ENCODE measurements around the gene ADGRL1. TPM values are rescaled to one million over a fixed set of nuclear protein-coding genes. Genes with fewer than 3 reads are reported as not detected.
"Not testable (repeated sequence)": the region's sequence is repeated elsewhere in the genome, so short reads cannot be mapped to it uniquely, and the experiment has no call there.

Gene ADGRL1
- total RNA-seq, 1 donor from 2014 or later, result 62.4 TPM

DNA sequence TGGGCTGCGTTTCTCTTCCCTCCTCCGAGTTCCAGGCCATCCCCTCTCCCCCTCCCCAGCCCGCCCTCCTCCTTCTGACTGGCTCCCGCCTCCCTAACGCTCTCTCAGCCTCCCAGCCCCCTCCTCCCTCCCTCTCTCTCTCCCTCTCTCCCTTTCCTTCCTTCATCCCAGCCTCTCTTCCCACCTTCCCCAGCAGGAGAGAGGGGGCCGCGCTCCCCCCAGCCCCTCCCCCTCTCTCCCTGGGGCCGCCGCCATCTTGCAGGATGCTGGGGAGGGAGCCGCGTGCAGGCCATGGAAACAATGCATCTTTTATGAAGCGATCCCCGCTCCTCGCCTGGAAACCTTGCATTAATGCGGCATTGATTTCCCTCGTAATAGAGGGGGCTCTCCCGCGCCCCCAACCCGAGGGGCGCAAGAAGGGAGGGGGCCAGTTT, 42.6 kb upstream of the ADGRL1 start:
- H3K4me1 Mint-ChIP-seq (ENCODE audit: unreplicated experiment), result peaks cover 7% of the 10 kb centered on the region
- H3K36me3 Mint-ChIP-seq, result no peaks in the 10 kb centered on the region
- no peak overlapping the region for H3K27ac Mint-ChIP-seq
- no peaks in the 10 kb centered on the region for H3K9me3 Mint-ChIP-seq
- DNase-seq (ENCODE audit: extremely low spot score, unreplicated experiment), result peak; percentile 87
- TF ChIP-seq, protein P1, sequence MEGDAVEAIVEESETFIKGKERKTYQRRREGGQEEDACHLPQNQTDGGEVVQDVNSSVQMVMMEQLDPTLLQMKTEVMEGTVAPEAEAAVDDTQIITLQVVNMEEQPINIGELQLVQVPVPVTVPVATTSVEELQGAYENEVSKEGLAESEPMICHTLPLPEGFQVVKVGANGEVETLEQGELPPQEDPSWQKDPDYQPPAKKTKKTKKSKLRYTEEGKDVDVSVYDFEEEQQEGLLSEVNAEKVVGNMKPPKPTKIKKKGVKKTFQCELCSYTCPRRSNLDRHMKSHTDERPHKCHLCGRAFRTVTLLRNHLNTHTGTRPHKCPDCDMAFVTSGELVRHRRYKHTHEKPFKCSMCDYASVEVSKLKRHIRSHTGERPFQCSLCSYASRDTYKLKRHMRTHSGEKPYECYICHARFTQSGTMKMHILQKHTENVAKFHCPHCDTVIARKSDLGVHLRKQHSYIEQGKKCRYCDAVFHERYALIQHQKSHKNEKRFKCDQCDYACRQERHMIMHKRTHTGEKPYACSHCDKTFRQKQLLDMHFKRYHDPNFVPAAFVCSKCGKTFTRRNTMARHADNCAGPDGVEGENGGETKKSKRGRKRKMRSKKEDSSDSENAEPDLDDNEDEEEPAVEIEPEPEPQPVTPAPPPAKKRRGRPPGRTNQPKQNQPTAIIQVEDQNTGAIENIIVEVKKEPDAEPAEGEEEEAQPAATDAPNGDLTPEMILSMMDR (conservative IDR thresholded peaks at IDR 0.05), result no peak
- peak overlapping the region; percentile 68 for H3K4me3 Mint-ChIP-seq
- H3K27me3 Mint-ChIP-seq, result peaks cover 4% of the 10 kb centered on the region

DNA sequence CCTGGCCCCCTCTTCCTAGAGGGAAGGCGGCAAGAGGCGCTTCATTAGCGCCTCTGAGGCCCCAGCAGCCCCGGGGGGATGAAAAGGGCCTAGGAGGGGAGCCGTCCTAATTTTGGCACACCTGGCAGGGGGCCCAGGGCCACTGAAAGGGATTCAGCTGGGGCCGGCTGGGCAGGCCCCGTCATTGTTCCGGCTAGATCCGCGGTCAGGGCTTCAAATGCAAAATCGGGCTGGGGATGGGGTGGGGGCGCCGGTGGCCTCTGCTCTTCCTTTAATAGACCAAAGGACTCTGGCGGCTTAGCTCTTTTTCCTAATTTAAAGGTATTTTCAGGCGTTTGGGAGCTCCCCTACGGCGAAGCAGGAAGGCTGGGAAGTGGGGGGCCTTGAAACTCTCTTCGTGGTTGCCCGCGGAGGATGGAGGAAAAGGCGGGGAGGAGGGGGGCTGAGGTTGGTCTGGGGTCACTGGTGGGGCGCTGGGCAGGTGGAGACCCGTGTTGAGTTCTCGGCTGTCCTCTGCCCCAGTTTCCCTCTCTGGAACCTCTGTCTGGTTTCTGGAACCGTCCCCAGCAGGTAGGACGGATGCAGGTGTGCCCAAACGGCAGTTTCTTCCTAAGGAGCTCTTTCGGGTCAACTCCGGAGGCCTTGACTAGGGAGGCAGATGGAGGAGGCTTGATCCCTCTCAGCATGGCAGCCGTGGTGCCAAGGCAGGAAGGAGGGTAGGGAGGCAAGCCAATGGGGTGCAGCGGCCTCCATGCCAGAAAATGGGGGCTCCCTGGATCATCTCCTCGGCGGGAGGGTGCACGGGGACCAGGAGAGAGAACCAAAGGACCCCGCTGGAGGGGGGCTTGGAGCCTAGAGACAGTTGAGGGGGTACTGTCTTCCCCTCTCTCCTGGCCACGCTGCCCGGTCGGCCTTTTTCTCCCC, 41.8 kb upstream of the ADGRL1 start:
- peak overlapping the region; percentile 48 for H3K27ac Mint-ChIP-seq
- not testable (repeated sequence) for DNase-seq (ENCODE audit: extremely low spot score, unreplicated experiment); H3K9me3 Mint-ChIP-seq; H3K36me3 Mint-ChIP-seq; H3K27me3 Mint-ChIP-seq; H3K4me1 Mint-ChIP-seq (ENCODE audit: unreplicated experiment)
- H3K4me3 Mint-ChIP-seq, result peak overlapping the region; percentile 77

DNA sequence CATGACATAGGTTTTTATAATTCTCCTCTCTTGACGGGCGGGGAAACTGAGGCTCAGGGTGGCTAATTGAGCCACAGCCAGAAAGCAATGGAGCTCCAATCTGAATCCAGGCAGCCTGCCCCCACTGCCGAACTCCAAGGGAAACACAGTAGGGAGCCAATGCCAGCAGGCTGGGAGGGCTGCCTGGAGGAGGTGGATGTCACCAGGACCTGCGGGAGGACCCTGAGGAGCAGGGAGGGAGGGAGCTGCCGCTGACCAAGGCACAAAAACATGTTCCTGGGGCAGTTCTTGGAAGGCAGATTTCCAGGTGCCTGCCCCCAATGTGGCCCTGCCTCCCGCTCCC, 41.2 kb upstream of the ADGRL1 start:
- H3K4me3 Mint-ChIP-seq; H3K9me3 Mint-ChIP-seq; H3K36me3 Mint-ChIP-seq; H3K27ac Mint-ChIP-seq; H3K4me1 Mint-ChIP-seq (ENCODE audit: unreplicated experiment); DNase-seq (ENCODE audit: extremely low spot score, unreplicated experiment); H3K27me3 Mint-ChIP-seq: not testable (repeated sequence)

DNA sequence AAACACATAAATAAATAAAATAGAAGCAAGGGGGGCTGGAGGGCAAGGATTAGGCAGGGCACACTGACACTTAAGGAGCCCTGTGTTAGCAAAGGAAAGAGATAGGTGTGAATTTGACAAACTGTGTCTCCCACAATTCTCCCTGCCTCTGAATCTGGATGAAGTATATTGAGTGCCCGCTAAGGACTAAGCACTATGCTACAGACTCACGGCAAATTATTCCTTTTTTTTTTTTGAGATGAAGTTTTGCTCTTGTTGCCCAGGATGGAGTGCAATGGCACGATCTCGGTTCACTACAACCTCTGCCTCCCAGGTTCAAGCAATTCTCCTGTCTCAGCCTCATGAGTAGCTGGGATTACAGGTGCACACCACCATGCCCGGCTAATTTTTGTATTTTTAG, 38.4 kb upstream of the ADGRL1 start:
- not testable (repeated sequence) for H3K27ac Mint-ChIP-seq; H3K4me3 Mint-ChIP-seq; H3K9me3 Mint-ChIP-seq; H3K4me1 Mint-ChIP-seq (ENCODE audit: unreplicated experiment); H3K36me3 Mint-ChIP-seq; DNase-seq (ENCODE audit: extremely low spot score, unreplicated experiment); H3K27me3 Mint-ChIP-seq

DNA sequence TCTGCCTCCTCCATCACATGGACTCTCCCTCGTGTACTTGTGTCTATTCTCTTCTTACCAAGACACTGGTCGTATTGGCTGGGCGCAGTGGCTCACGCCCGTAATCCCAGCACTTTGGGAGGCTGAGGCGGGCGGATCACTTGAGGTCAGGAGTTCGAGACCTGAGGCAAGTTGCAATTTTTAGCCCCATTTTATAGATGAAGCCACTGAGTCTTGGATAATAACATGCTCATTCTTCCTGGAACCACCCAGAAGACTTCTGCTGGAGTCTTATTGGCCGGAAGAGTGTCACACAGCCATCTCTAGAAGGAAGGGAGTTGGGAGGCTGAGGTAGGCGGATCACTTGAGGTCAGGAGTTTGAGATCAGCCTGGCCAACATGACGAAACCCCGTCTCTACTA, 37.7 kb upstream of the ADGRL1 start:
- not testable (repeated sequence) for H3K4me1 Mint-ChIP-seq (ENCODE audit: unreplicated experiment); DNase-seq (ENCODE audit: extremely low spot score, unreplicated experiment); H3K4me3 Mint-ChIP-seq; H3K9me3 Mint-ChIP-seq; H3K27ac Mint-ChIP-seq; H3K36me3 Mint-ChIP-seq; H3K27me3 Mint-ChIP-seq

DNA sequence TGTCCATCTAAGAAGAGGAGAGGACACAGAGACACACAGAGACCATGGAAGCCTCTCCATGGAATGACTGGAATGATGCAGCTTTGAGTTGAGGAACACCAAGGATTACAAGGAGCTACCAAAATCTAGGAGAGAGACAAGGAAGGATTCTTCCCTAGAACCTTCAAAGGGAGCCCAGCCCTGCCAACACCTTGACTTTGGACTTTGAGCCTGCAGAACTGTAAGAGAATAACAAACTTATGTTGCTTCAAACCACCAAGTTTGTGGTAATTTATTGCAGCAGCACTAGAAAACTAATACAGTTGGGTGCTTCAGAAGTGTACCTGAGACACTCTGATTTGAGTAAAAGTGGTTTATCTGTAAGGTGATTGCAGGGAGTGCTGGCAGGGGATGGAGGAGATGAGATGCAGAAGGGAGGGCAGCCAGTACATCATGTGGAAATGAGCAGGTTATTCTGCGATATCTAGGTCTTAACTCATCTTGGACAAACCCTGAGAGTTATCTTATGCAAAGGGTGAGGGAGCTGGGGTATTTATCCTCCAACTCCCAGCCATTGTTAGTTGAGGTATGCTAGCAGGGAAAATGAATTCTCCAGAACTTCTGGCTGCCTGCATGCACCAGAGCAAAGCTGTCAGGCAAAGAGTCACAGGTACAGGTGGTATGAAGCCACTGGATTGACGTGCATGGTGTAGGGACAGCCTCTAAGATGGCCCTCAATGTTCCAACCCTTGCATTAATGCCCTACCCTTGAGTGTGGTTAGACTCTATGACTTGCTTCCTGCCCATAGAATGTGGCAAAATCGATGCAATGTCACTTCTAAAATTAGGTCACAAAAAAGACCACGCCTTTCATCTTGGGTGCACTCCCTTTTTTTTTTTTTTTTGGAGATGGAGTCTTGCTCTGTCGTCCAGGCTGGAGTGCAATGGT, 31.3 kb upstream of the ADGRL1 start:
- TF ChIP-seq, protein P1 (conservative IDR thresholded peaks at IDR 0.05), result no peak
- DNase-seq (ENCODE audit: extremely low spot score, unreplicated experiment), result no peak
- no peak overlapping the region for H3K4me3 Mint-ChIP-seq
- H3K27ac Mint-ChIP-seq, result no peak overlapping the region
- no peaks in the 10 kb centered on the region for H3K36me3 Mint-ChIP-seq
- no peaks in the 10 kb centered on the region for H3K27me3 Mint-ChIP-seq
- H3K4me1 Mint-ChIP-seq (ENCODE audit: unreplicated experiment), result peaks cover 3% of the 10 kb centered on the region
- no peaks in the 10 kb centered on the region for H3K9me3 Mint-ChIP-seq

DNA sequence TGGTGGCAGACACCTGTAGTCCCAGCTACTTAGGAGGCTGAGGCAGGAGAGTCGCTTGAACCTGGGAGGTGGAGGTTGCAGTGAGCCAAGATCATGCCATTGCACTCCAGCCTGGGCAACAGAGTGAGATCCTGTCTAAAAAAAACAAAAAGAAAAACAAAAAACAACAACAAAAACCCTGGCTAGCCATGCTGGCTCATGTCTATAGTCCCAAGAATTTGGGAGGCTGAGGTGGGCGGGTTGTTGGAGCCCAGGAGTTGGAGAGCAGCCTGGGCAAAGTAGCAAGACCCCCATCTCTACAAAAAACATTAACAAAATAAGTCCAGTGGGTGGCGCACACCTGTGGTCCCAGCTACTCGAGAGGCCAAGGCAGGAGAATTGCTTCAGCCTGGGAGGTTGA, 27.0 kb upstream of the ADGRL1 start:
- not testable (repeated sequence) for H3K4me1 Mint-ChIP-seq (ENCODE audit: unreplicated experiment); H3K4me3 Mint-ChIP-seq; H3K27ac Mint-ChIP-seq; H3K27me3 Mint-ChIP-seq; DNase-seq (ENCODE audit: extremely low spot score, unreplicated experiment); H3K36me3 Mint-ChIP-seq; H3K9me3 Mint-ChIP-seq

DNA sequence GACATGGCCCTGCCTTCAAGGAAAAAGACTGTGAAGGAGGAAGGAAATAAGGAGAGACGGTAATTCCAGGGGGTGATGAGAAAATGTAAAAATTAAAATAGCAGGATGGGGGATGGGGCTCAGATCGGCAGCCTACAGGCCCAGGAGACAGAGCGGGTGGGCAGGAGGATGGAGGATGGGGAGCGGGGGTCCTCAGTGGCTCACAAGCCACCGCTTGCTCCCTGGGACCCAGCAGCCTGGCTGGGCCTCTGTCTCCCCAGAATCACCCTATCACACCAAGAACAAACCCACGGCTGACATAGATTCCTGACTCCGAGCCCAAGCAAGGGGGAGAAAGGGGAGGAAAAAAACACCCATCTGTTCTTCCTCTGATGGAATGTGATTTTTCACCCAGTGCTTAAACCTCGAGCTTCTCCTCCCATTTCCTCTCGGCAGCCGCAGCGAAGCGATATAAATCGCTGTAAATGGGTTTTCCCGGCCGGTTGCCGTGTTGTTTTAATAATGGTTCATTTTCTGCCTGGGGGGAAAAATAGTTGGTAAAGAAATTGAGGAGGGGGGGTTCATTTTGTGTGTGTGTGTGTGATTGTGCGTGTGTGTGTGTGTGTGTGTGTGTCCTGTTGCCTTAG, 22.6 kb upstream of the ADGRL1 start:
- Mint-ChIP-seq H3K4me1 (ENCODE audit: unreplicated experiment) (peaks cover 20% of the 10 kb centered on the region), H3K4me3 (peak overlapping the region; percentile 52)
- H3K9me3 Mint-ChIP-seq; DNase-seq (ENCODE audit: extremely low spot score, unreplicated experiment); H3K27me3 Mint-ChIP-seq; H3K27ac Mint-ChIP-seq; H3K36me3 Mint-ChIP-seq: not testable (repeated sequence)

DNA sequence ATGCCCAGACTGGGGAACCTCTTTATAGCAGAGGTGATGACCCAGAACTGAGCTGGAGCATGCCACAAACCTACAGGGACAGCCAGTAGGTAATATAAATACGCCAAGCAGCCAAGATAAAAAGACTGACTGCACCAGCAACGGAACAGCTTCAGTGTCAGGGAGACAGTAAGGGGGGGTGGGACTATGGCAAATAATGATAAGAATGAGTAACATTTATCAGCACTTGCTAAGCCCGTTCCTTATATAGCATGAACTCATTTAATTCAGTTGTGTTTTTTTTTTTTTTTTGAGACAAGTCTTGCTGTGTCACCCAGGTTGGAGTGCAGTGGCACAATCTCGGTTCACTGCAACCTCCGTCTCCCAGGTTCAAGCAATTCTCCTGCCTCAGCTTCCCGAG, 20.5 kb upstream of the ADGRL1 start:
- H3K27ac Mint-ChIP-seq; DNase-seq (ENCODE audit: extremely low spot score, unreplicated experiment); H3K9me3 Mint-ChIP-seq; H3K27me3 Mint-ChIP-seq; H3K36me3 Mint-ChIP-seq; H3K4me3 Mint-ChIP-seq: not testable (repeated sequence)
- peaks cover 24% of the 10 kb centered on the region for H3K4me1 Mint-ChIP-seq (ENCODE audit: unreplicated experiment)

Measured in type B pancreatic cell (in vitro differentiated cells).